ENCODE data around the gene CA9.

DNA sequence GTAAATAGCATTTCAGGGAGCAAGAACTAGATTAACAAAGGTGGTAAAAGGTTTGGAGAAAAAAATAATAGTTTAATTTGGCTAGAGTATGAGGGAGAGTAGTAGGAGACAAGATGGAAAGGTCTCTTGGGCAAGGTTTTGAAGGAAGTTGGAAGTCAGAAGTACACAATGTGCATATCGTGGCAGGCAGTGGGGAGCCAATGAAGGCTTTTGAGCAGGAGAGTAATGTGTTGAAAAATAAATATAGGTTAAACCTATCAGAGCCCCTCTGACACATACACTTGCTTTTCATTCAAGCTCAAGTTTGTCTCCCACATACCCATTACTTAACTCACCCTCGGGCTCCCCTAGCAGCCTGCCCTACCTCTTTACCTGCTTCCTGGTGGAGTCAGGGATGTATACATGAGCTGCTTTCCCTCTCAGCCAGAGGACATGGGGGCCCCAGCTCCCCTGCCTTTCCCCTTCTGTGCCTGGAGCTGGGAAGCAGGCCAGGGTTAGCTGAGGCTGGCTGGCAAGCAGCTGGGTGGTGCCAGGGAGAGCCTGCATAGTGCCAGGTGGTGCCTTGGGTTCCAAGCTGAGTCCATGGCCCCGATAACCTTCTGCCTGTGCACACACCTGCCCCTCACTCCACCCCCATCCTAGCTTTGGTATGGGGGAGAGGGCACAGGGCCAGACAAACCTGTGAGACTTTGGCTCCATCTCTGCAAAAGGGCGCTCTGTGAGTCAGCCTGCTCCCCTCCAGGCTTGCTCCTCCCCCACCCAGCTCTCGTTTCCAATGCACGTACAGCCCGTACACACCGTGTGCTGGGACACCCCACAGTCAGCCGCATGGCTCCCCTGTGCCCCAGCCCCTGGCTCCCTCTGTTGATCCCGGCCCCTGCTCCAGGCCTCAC is at the start of gene CA9:
- TF ChIP-seq MYBL2 (CRISPR knock-in tag; IDR thresholded peaks at IDR 0.05) (no peak), ZNF317 (CRISPR knock-in tag; IDR thresholded peaks at IDR 0.05; ENCODE audit: borderline replicate concordance, low read depth) (no peak), CREB1 (CRISPR knock-in tag; IDR thresholded peaks at IDR 0.05) (no peak), ATF1 (CRISPR knock-in tag; IDR thresholded peaks at IDR 0.05) (no peak), JAZF1 (CRISPR knock-in tag; IDR thresholded peaks at IDR 0.05) (no peak), FOXP1 (CRISPR knock-in tag; IDR thresholded peaks at IDR 0.05; ENCODE audit: borderline replicate concordance) (no peak), TP53 (CRISPR knock-in tag; IDR thresholded peaks at IDR 0.05) (no peak), ATF6 (CRISPR knock-in tag; IDR thresholded peaks at IDR 0.05) (no peak), SP1 (CRISPR knock-in tag; conservative IDR thresholded peaks at IDR 0.05) (no peak), ZNF512 (CRISPR knock-in tag; IDR thresholded peaks at IDR 0.05; ENCODE audit: borderline replicate concordance) (no peak), NFYB (CRISPR knock-in tag; conservative IDR thresholded peaks at IDR 0.05; ENCODE audit: low read depth) (no peak), ETV6 (CRISPR knock-in tag; IDR thresholded peaks at IDR 0.05) (no peak)
- TF ChIP-seq, protein P1, sequence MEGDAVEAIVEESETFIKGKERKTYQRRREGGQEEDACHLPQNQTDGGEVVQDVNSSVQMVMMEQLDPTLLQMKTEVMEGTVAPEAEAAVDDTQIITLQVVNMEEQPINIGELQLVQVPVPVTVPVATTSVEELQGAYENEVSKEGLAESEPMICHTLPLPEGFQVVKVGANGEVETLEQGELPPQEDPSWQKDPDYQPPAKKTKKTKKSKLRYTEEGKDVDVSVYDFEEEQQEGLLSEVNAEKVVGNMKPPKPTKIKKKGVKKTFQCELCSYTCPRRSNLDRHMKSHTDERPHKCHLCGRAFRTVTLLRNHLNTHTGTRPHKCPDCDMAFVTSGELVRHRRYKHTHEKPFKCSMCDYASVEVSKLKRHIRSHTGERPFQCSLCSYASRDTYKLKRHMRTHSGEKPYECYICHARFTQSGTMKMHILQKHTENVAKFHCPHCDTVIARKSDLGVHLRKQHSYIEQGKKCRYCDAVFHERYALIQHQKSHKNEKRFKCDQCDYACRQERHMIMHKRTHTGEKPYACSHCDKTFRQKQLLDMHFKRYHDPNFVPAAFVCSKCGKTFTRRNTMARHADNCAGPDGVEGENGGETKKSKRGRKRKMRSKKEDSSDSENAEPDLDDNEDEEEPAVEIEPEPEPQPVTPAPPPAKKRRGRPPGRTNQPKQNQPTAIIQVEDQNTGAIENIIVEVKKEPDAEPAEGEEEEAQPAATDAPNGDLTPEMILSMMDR (IDR thresholded peaks at IDR 0.05): no peak
- TF ChIP-seq, protein P2, sequence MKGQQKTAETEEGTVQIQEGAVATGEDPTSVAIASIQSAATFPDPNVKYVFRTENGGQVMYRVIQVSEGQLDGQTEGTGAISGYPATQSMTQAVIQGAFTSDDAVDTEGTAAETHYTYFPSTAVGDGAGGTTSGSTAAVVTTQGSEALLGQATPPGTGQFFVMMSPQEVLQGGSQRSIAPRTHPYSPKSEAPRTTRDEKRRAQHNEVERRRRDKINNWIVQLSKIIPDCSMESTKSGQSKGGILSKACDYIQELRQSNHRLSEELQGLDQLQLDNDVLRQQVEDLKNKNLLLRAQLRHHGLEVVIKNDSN (CRISPR knock-in tag; IDR thresholded peaks at IDR 0.05): no peak

All from WTC11 (cell line).